Progenitor cell of endocrine pancreas (in vitro differentiated cells): ENCODE measurements around the gene NIPBL. TPM values are rescaled to one million over a fixed set of nuclear protein-coding genes. Genes with fewer than 3 reads are reported as not detected.

Experiments
- DNase-seq: peaks from one replicate; pipeline ENCODE4 v3.0.0; 2021; ENCODE audit warnings: low spot score; ENCODE audit not compliant: unreplicated experiment
- H3K27ac Mint-ChIP-seq: 2 replicates; pipeline ENCODE4 v1.8.0; 2021; ENCODE audit warnings: mild to moderate bottlenecking, moderate library complexity, mixed read lengths
- H3K27me3 Mint-ChIP-seq: 2 replicates; pipeline ENCODE4 v1.8.0; 2021; ENCODE audit warnings: mixed read lengths
- H3K36me3 Mint-ChIP-seq: 2 replicates; pipeline ENCODE4 v1.8.0; 2022; ENCODE audit warnings: mixed read lengths; ENCODE audit not compliant: insufficient read depth
- H3K4me1 Mint-ChIP-seq: 2 replicates; pipeline ENCODE4 v1.8.0; 2021; ENCODE audit warnings: low read depth, mixed read lengths
- H3K4me3 Mint-ChIP-seq: 2 replicates; pipeline ENCODE4 v1.8.0; 2021; ENCODE audit warnings: low read depth, mild to moderate bottlenecking, moderate library complexity, mixed read lengths
- H3K9me3 Mint-ChIP-seq: 2 replicates; pipeline ENCODE4 v1.8.0; 2021; ENCODE audit warnings: low read depth, mixed read lengths
- total RNA-seq: library from RNA; stranded (reverse); gene quantifications from 2 replicates; pipeline ENCODE4 v1.2.1, GENCODE V29; 2021
- TF ChIP-seq, protein P1 (sequence below): fragments of 200-600 bp; sonication (generic); IDR thresholded peaks from one replicate; pipeline ENCODE4 v1.5.0; 2021; ENCODE audit warnings: antibody characterized with exemption, mild to moderate bottlenecking; ENCODE audit not compliant: unreplicated experiment

Gene NIPBL
- total RNA-seq, 1 donor from 2014 or later: 85.6 TPM

DNA sequence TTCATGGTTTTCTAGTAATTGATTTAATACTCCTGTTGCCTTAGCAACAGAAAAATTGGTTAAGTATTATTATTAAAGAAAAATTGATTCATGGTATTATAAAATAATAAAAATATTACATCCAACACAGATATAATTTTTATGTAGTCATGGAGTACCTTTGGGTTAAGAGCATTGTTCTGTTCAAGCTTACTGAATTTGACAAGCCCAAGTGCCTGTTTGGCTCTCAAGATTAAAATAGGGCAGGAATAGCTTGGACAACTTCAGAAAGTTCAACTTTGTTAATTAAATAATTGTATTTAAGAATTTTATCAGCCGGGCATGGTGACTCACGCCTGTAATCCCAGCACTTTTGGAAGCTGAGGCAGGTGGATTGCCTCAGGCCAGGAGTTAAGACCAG is 82.0 kb downstream of the NIPBL start:
- Mint-ChIP-seq H3K27me3 (no peaks in the 10 kb centered on the region), H3K4me3 (no peak overlapping the region), H3K9me3 (peaks cover 2% of the 10 kb centered on the region), H3K36me3 (peaks cover 20% of the 10 kb centered on the region), H3K4me1 (peaks cover 9% of the 10 kb centered on the region), H3K27ac (no peak overlapping the region)
- DNase-seq: no peak
- TF ChIP-seq, protein P1, sequence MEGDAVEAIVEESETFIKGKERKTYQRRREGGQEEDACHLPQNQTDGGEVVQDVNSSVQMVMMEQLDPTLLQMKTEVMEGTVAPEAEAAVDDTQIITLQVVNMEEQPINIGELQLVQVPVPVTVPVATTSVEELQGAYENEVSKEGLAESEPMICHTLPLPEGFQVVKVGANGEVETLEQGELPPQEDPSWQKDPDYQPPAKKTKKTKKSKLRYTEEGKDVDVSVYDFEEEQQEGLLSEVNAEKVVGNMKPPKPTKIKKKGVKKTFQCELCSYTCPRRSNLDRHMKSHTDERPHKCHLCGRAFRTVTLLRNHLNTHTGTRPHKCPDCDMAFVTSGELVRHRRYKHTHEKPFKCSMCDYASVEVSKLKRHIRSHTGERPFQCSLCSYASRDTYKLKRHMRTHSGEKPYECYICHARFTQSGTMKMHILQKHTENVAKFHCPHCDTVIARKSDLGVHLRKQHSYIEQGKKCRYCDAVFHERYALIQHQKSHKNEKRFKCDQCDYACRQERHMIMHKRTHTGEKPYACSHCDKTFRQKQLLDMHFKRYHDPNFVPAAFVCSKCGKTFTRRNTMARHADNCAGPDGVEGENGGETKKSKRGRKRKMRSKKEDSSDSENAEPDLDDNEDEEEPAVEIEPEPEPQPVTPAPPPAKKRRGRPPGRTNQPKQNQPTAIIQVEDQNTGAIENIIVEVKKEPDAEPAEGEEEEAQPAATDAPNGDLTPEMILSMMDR: no peak

DNA sequence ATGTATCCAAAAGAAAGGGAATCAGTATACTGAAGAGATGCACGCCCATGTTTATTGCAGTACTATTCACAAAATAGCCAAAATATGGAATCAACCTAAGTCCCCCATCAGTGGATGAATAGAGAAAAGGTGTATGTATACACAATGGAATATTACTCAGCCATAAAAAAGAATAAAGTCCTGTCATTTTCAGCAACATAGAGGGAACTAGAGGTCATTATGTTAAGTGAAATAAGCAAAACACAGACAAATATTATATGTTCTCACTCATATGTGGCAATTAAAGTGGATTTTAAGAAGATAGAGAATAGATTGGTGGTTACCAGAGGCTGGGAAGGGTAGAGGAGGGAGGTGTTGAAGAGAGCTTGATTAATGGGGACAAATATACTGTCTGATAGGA is 88.6 kb downstream of the NIPBL start:
- Mint-ChIP-seq H3K9me3 (peaks cover 4% of the 10 kb centered on the region), H3K27ac (no peak overlapping the region), H3K27me3 (no peaks in the 10 kb centered on the region), H3K4me3 (no peak overlapping the region), H3K36me3 (peaks cover 20% of the 10 kb centered on the region), H3K4me1 (no peaks in the 10 kb centered on the region)
- DNase-seq: no peak
- TF ChIP-seq, protein P1: no peak

DNA sequence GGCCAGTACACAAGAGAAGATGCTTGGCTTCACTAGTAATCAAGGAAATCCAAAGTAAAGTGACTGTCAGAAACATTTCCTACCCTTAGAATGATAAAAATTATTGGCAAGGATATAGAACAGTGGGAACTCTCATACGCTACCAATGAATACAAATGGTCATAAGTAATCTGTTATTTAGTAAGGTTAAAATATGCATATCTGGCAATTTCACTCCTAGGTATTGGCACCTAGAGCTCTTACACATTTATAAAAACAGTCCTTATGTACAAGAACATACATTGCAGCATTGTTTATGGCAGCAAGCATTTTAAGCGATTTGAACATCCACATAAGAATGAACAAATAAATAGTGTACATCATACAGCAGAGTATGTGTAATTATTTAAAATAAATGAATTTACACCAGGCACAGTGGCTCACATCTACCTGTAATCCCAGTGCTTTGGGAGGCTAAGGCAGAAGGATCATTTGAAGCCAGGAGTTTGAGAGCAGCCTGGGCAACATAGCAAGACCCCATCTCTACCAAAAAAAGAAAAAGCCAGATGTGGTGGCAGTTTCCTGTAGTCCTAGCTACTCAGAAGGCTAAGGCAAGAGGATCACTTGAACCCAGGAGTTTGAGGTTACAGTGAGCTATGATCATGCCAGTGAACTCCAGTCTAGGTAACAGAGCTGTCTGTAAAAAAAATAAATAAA is 93.3 kb downstream of the NIPBL start:
- DNase-seq: no peak
- H3K9me3 Mint-ChIP-seq: no peaks in the 10 kb centered on the region
- no peak overlapping the region for H3K4me3 Mint-ChIP-seq
- TF ChIP-seq, protein P1: no peak
- H3K27ac Mint-ChIP-seq: no peak overlapping the region
- no peaks in the 10 kb centered on the region for H3K27me3 Mint-ChIP-seq
- peaks cover 4% of the 10 kb centered on the region for H3K4me1 Mint-ChIP-seq
- H3K36me3 Mint-ChIP-seq: peaks cover 25% of the 10 kb centered on the region

DNA sequence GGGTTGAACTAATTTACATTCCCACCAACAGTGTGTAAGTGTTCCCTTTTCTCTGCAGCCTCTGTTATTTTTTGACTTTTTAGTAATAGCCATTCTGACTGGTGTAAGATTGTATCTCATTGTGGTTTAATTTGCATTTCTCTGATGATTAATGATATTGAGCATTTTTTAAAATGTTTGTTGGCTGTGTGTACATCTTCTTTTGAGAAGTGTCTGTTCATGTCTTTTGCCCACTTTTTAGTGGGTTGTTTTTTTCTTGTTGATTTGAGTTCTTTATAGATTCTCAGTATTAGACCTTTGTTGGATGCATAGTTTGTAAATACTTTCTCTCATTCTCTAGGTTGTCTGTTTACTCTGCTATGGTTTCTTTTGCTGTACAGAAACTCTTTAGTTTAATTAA is 101.6 kb downstream of the NIPBL start:
- Mint-ChIP-seq H3K9me3 (peaks cover 21% of the 10 kb centered on the region), H3K27me3 (no peaks in the 10 kb centered on the region), H3K27ac (no peak overlapping the region), H3K4me1 (peaks cover 4% of the 10 kb centered on the region), H3K4me3 (no peak overlapping the region), H3K36me3 (peaks cover 44% of the 10 kb centered on the region)
- DNase-seq: no peak
- TF ChIP-seq, protein P1: no peak

DNA sequence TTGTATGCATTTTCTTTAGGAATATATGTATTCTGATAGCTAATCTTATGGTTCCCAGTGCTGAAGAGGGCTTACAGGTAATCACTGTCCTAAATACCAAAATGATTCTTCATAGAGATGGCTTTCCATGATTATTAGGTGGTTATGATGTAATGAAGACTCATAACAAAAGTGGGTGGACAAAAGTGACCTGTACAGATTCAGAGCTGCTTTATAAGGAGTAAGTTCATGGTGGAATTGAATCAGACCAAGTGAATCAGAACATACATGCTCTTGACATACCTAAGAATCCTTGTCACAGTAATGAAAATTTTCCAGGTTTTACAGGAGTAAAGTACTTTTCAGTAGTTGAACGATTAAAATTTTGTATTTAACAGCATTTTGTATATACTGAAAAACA is 105.6 kb downstream of the NIPBL start:
- H3K27me3 Mint-ChIP-seq: no peaks in the 10 kb centered on the region
- no peak overlapping the region for H3K4me3 Mint-ChIP-seq
- peaks cover 21% of the 10 kb centered on the region for H3K9me3 Mint-ChIP-seq
- DNase-seq: no peak
- H3K36me3 Mint-ChIP-seq: peaks cover 41% of the 10 kb centered on the region
- H3K27ac Mint-ChIP-seq: no peak overlapping the region
- H3K4me1 Mint-ChIP-seq: no peaks in the 10 kb centered on the region
- TF ChIP-seq, protein P1: no peak
